ENCODE measurements around the gene ARHGAP6. TPM values are rescaled to one million over a fixed set of nuclear protein-coding genes. Genes with fewer than 3 reads are reported as not detected.

The ARHGAP6 gene
- total RNA-seq, 1 donor from 2014 or later, result 3.1 TPM

DNA sequence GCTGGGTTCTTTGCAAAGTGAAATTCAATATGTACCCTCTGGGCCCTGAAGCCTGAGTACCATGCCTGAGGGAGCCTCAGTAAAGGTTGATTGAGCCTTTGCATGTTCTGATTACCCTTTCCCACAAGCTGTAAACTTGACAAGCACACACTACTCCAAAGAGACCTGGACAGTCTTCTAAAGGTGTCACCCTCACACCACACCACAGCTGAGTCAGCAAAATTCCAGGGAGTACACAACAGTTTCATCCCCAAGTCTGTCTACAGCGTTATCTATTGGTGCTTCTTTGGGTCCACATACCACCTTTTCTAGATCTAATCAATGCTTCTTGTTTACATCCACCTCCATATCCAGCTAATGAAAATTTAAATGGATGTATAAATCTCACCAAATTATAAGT is 191.7 kb downstream of the ARHGAP6 start:
- Histone ChIP-seq H3K4me3 (no peak overlapping the region), H3K9me3 (replicated peaks) (no peaks in the 10 kb centered on the region), H3K36me3 (no peaks in the 10 kb centered on the region), H3K4me1 (no peaks in the 10 kb centered on the region), H3K27me3 (ENCODE audit: low read depth) (no peaks in the 10 kb centered on the region), H3K27ac (replicated peaks) (no peak overlapping the region)
- intact Hi-C loops (cut with micrococcal nuclease), result no loop called here
- no peak for DNase-seq
- TF ChIP-seq, protein P1, sequence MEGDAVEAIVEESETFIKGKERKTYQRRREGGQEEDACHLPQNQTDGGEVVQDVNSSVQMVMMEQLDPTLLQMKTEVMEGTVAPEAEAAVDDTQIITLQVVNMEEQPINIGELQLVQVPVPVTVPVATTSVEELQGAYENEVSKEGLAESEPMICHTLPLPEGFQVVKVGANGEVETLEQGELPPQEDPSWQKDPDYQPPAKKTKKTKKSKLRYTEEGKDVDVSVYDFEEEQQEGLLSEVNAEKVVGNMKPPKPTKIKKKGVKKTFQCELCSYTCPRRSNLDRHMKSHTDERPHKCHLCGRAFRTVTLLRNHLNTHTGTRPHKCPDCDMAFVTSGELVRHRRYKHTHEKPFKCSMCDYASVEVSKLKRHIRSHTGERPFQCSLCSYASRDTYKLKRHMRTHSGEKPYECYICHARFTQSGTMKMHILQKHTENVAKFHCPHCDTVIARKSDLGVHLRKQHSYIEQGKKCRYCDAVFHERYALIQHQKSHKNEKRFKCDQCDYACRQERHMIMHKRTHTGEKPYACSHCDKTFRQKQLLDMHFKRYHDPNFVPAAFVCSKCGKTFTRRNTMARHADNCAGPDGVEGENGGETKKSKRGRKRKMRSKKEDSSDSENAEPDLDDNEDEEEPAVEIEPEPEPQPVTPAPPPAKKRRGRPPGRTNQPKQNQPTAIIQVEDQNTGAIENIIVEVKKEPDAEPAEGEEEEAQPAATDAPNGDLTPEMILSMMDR (IDR thresholded peaks at IDR 0.05; ENCODE audit: borderline replicate concordance), result no peak

DNA sequence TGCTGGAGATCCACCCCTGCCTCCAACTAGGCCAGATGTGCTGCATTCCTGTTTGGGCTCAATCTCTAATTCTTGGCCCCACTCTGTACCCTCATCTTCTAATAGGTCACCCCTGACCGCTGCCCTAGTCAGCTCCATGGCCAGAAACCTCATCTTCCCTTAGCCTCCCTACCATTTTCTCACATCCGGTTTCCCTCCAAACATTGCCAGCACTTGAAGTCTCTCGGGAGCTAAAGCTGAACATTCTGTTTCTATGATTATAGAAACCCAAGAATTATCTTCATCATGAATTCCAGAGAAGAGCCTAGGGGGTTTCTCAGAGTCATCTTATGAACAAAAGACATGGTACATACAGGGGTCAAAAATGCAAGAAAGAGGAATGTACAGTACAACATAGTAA is 192.8 kb downstream of the ARHGAP6 start:
- intact Hi-C loops (cut with micrococcal nuclease), result no loop called here
- TF ChIP-seq, protein P1 (IDR thresholded peaks at IDR 0.05; ENCODE audit: borderline replicate concordance), result no peak
- H3K36me3 ChIP-seq, result no peaks in the 10 kb centered on the region
- no peaks in the 10 kb centered on the region for H3K27me3 ChIP-seq (ENCODE audit: low read depth)
- DNase-seq, result no peak
- peak overlapping the region; percentile 38 for H3K27ac ChIP-seq (replicated peaks)
- H3K4me1 ChIP-seq, result no peaks in the 10 kb centered on the region
- H3K9me3 ChIP-seq (replicated peaks), result no peaks in the 10 kb centered on the region
- H3K4me3 ChIP-seq, result no peak overlapping the region

DNA sequence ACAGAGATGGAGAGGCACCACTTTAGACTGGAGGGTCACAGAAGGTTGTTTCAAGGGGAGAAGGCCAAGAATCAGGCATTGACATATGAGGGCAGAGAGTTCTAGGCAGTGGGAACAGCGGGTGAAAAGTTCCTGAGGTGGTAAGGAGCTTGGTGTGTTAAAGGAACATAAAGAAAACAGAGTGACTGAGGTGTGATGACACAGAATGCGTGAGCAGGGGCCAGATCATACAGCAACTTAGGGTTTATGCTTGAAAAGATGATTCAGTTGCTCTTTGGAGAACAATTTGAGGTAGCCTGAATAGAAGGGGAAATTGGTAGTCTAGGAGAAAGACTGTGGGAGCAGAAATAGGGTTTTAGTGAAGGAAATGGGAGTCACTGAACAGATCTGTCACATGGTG is 193.3 kb downstream of the ARHGAP6 start:
- Histone ChIP-seq H3K27me3 (ENCODE audit: low read depth) (no peaks in the 10 kb centered on the region), H3K4me1 (no peaks in the 10 kb centered on the region), H3K36me3 (no peaks in the 10 kb centered on the region), H3K4me3 (no peak overlapping the region), H3K27ac (replicated peaks) (peak overlapping the region; percentile 38), H3K9me3 (replicated peaks) (no peaks in the 10 kb centered on the region)
- intact Hi-C loops (cut with micrococcal nuclease), result no loop called here
- TF ChIP-seq, protein P1 (IDR thresholded peaks at IDR 0.05; ENCODE audit: borderline replicate concordance), result no peak
- DNase-seq, result no peak

DNA sequence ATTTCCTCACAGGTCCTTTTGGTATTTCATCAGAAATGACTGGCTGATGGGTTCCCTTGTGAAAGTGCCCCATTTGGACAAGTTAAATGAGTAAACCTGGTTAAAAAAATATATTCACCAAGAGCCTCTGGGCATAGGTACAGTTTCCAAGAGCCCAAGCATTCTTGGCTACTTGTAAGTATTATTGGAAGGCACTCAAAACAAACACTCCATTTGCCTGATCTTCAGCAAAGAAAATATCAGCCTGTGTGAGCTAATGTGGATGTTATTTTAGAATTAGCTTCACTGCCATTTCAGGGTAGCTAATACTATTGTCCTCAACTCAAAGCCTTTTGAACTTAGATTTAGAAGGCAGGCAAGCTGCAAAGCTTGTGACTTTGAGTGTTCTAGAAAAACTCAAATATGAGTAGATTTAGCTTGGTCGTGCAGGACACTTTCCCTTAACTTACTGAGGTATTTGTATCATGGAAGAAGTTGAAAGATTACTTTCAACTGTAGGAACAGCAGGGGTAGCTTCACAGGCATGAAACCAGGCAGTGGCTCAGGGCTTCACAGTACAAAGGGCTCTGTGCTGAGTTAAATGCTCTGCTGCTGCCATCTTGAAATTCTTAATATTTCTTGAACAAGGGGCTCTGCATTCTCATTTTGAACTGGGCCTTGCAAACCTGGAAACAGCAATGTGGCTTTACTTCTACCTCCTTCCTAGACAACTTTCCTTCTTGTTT is 195.3 kb downstream of the ARHGAP6 start:
- H3K27ac ChIP-seq (replicated peaks), result peak overlapping the region; percentile 54
- no peaks in the 10 kb centered on the region for H3K4me1 ChIP-seq
- DNase-seq, result no peak
- no peaks in the 10 kb centered on the region for H3K27me3 ChIP-seq (ENCODE audit: low read depth)
- TF ChIP-seq, protein P1 (IDR thresholded peaks at IDR 0.05; ENCODE audit: borderline replicate concordance), result no peak
- no peaks in the 10 kb centered on the region for H3K36me3 ChIP-seq
- no peak overlapping the region for H3K4me3 ChIP-seq
- H3K9me3 ChIP-seq (replicated peaks), result no peaks in the 10 kb centered on the region
- intact Hi-C loops (cut with micrococcal nuclease), result no loop called here

DNA sequence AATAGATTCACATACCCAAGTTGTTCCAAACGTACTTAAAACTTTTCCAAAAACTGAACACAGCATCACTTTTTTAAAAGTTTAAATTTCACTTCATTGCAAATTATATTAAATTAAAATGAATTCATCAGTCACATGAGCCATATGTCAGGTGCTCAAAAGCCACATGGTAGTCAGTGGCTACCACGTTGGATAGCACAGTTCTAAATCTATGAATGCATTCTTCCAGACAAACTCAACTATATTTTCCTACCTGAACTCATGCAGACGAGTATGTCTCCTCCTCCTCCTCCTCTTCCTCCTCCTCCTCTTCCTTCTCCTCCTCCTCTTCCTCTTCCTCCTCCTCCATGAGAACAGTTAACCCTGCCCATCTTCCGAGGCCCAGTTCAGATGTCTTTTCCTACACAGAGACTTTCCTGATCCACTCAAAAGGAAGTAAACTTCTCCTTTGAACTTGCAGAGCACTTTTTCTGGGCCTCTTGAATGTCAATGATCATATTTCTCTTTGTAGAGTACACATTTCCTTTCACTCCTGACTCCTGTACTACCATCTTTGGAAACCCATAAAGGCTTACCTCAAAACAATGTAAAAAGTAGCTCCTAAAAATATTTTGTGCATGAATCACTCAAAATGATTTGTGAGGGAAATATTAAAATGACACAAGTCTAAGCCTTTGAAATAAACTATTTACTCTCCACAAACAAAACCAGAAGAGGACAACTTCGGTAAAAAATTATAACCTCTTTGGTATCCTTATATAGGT is 199.9 kb downstream of the ARHGAP6 start:
- intact Hi-C loops (cut with micrococcal nuclease), result no loop called here
- no peak overlapping the region for H3K4me3 ChIP-seq
- H3K27ac ChIP-seq (replicated peaks), result no peak overlapping the region
- no peaks in the 10 kb centered on the region for H3K9me3 ChIP-seq (replicated peaks)
- H3K4me1 ChIP-seq, result no peaks in the 10 kb centered on the region
- DNase-seq, result no peak
- TF ChIP-seq, protein P1 (IDR thresholded peaks at IDR 0.05; ENCODE audit: borderline replicate concordance), result no peak
- H3K27me3 ChIP-seq (ENCODE audit: low read depth), result no peaks in the 10 kb centered on the region
- H3K36me3 ChIP-seq, result no peaks in the 10 kb centered on the region
